HepG2 (cell line): Measurements from ENCODE around the gene ABHD12. TPM values are rescaled to one million over a fixed set of nuclear protein-coding genes. Genes with fewer than 3 reads are reported as not detected.

Experiments used
- GATAD2A ChIP-seq: IDR thresholded peaks from 2 replicates; pipeline ENCODE4 v1.6.1; 2016
- JUN ChIP-seq: sonication (generic); formaldehyde crosslinking; IDR thresholded peaks from 2 replicates; pipeline ENCODE4 v1.4.0; 2020; ENCODE audit warnings: mild to moderate bottlenecking, missing genetic modification reagents
- LCORL ChIP-seq, 2 experiments: fragments of 450-650 bp in 1 of 2; sonication (generic) in 1 of 2; formaldehyde crosslinking in 1 of 2; IDR thresholded peaks; 2 replicates each; pipeline versions ENCODE4 v1.5.0 to v1.6.1; 2017 to 2020; ENCODE audit warnings: antibody characterized with exemption in 1 of 2, missing genetic modification reagents in 1 of 2
- MED1 ChIP-seq: sonication (generic); formaldehyde crosslinking; IDR thresholded peaks from 2 replicates; pipeline ENCODE4 v1.4.0; 2020; ENCODE audit warnings: missing genetic modification reagents
- PCBP1 ChIP-seq: fragments of 200-400 bp; formaldehyde crosslinking; IDR thresholded peaks from 2 replicates; pipeline ENCODE4 v1.6.1; 2017; ENCODE audit warnings: mild to moderate bottlenecking, low read depth, low read length, borderline replicate concordance
- SUZ12 ChIP-seq: fragments of 150-350 bp; IDR thresholded peaks from 2 replicates; pipeline ENCODE4 v1.6.1; 2014; ENCODE audit warnings: low read depth, low read length
- TAF1 ChIP-seq: sonication (generic); formaldehyde crosslinking; IDR thresholded peaks from 2 replicates; pipeline ENCODE4 v1.4.0; 2020; ENCODE audit warnings: missing genetic modification reagents
- TEAD2 ChIP-seq: sonication (generic); formaldehyde crosslinking; IDR thresholded peaks from 2 replicates; pipeline ENCODE4 v1.9.0; 2021; ENCODE audit warnings: missing genetic modification reagents
- ZFP82 ChIP-seq: sonication (generic); formaldehyde crosslinking; IDR thresholded peaks from 2 replicates; pipeline ENCODE4 v1.5.1; 2020; ENCODE audit warnings: mild to moderate bottlenecking, missing genetic modification reagents, borderline replicate concordance
- ZNF136 ChIP-seq: sonication (generic); formaldehyde crosslinking; IDR thresholded peaks from 2 replicates; pipeline ENCODE4 v1.8.1; 2022; ENCODE audit warnings: low read depth, mild to moderate bottlenecking, moderate library complexity, missing genetic modification reagents
- ZNF232 ChIP-seq: sonication (generic); formaldehyde crosslinking; IDR thresholded peaks from 2 replicates; pipeline ENCODE4 v1.4.0; 2020; ENCODE audit warnings: missing genetic modification reagents, borderline replicate concordance
- ZNF333 ChIP-seq: sonication (generic); formaldehyde crosslinking; IDR thresholded peaks from 2 replicates; pipeline ENCODE4 v1.4.0; 2020; ENCODE audit warnings: mild to moderate bottlenecking, missing genetic modification reagents, borderline replicate concordance
- ZNF558 ChIP-seq: sonication (generic); formaldehyde crosslinking; IDR thresholded peaks from 2 replicates; pipeline ENCODE4 v1.9.0; 2022; ENCODE audit warnings: mild to moderate bottlenecking, missing genetic modification reagents, borderline replicate concordance
- ZNF768 ChIP-seq: sonication (generic); formaldehyde crosslinking; IDR thresholded peaks from 2 replicates; pipeline ENCODE4 v1.4.0; 2020; ENCODE audit warnings: missing genetic modification reagents
- ZSCAN20 ChIP-seq: sonication (generic); formaldehyde crosslinking; IDR thresholded peaks from 2 replicates; pipeline ENCODE4 v1.4.0; 2020; ENCODE audit warnings: missing genetic modification reagents, mild to moderate bottlenecking, borderline replicate concordance
- polyA plus RNA-seq, 8 experiments: library from polyadenylated mRNA; depleted of rRNA in 3 of 8; stranded (reverse) in 7 of 8; unstranded in 1 of 8; fragments of >200 nt; fragmentation: Illumina TruSeq in 4 of 8; extraction: Trizol in 4 of 8; gene quantifications; 2 replicates each; pipeline versions ENCODE4 v1.2.1 to v1.2.3, GENCODE V29; 2011 to 2016; ENCODE audit warnings: low read depth in 4 of 8, missing spikeins in 1 of 8, mixed read lengths in 1 of 8; ENCODE audit not compliant: insufficient read depth in 1 of 8
- total RNA-seq, 5 experiments: library from RNA; depleted of rRNA; stranded (reverse); fragments of >200 nt; fragmentation: Illumina TruSeq; extraction: Trizol; gene quantifications; 2 replicates each; pipeline ENCODE4 v1.2.3, GENCODE V29; 2016; ENCODE audit warnings: low read depth in 1 of 5
- TF ChIP-seq, protein P1 (sequence below): sonication (generic); formaldehyde crosslinking; IDR thresholded peaks from 2 replicates; pipeline ENCODE4 v1.4.0; 2020; ENCODE audit warnings: missing genetic modification reagents
- TF ChIP-seq, protein P2 (sequence below): sonication (generic); formaldehyde crosslinking; IDR thresholded peaks from 2 replicates; pipeline ENCODE4 v1.5.1; 2020; ENCODE audit warnings: mild to moderate bottlenecking, moderate library complexity, missing genetic modification reagents
- TF ChIP-seq, protein P3 (sequence below): sonication (generic); formaldehyde crosslinking; IDR thresholded peaks from one replicate; pipeline ENCODE4 v1.5.1; 2020; ENCODE audit warnings: mild to moderate bottlenecking, missing genetic modification reagents; ENCODE audit errors: not compliant biosample characterization

ABHD12 gene
- total and polyA plus RNA-seq, 2 of the 13 experiments (the other 11 are each of a cell fraction or from before 2014, with no cell fraction given) = 23.5 to 72.1 TPM

DNA sequence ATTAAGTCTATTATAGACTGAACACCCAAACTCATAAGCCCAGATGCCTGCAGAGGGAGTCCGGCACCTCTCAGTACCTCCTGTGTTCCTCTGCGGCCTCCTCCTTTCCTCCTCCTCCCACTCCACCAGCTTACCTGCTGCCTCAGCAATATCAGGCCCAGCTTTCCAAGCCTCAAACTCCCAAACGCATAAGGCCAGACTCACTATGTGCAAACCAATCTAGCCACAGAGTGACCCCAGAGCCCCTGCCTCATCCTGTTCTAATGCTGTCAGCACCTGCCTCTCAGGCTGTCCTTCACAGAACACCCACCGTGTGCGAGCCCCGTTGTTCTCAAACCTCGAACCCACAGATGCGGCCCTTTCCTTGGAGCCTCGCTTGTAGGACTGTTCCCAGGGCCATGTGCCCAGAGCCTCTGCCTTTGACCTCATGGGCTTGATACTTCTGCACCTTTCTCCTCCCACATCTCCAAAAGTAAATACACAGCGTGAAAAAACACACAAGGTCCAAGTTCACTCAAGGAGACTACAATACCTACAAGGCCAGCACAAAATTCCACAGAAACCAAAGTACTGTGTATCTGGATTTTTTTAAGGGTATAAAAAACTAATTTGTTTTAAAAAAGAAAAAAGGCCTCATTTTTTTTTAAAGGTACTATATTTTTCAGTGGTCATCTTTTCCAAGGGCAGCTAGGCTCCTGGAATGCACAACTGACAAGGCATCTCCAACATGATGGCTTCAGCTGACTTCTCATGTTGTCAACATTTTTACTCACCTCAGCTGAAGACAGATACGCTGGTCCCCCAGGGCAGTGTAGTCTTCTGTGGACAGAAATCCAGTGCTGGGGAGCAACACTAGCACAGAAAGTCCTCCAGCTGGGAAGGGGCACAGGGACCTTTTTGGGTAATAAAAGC is 52.3 kb downstream of the ABHD12 start (continued):
- TF ChIP-seq ZSCAN20 (CRISPR knock-in tag) = peak; percentile 89
- TF ChIP-seq, protein P1, sequence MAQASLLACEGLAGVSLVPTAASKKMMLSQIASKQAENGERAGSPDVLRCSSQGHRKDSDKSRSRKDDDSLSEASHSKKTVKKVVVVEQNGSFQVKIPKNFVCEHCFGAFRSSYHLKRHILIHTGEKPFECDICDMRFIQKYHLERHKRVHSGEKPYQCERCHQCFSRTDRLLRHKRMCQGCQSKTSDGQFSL (CRISPR knock-in tag) = no peak
- peak; percentile 95; the same call in 1 of the 2 replicates for TF ChIP-seq ZNF136 (CRISPR knock-in tag)
- TF ChIP-seq, protein P2, sequence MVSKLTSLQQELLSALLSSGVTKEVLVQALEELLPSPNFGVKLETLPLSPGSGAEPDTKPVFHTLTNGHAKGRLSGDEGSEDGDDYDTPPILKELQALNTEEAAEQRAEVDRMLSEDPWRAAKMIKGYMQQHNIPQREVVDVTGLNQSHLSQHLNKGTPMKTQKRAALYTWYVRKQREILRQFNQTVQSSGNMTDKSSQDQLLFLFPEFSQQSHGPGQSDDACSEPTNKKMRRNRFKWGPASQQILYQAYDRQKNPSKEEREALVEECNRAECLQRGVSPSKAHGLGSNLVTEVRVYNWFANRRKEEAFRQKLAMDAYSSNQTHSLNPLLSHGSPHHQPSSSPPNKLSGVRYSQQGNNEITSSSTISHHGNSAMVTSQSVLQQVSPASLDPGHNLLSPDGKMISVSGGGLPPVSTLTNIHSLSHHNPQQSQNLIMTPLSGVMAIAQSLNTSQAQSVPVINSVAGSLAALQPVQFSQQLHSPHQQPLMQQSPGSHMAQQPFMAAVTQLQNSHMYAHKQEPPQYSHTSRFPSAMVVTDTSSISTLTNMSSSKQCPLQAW (CRISPR knock-in tag) = peak; percentile 65; the same call in 1 of the 2 replicates
- TF ChIP-seq JUN (CRISPR knock-in tag) = peak; percentile 78; the same call in 1 of the 2 replicates
- TF ChIP-seq, protein P3, sequence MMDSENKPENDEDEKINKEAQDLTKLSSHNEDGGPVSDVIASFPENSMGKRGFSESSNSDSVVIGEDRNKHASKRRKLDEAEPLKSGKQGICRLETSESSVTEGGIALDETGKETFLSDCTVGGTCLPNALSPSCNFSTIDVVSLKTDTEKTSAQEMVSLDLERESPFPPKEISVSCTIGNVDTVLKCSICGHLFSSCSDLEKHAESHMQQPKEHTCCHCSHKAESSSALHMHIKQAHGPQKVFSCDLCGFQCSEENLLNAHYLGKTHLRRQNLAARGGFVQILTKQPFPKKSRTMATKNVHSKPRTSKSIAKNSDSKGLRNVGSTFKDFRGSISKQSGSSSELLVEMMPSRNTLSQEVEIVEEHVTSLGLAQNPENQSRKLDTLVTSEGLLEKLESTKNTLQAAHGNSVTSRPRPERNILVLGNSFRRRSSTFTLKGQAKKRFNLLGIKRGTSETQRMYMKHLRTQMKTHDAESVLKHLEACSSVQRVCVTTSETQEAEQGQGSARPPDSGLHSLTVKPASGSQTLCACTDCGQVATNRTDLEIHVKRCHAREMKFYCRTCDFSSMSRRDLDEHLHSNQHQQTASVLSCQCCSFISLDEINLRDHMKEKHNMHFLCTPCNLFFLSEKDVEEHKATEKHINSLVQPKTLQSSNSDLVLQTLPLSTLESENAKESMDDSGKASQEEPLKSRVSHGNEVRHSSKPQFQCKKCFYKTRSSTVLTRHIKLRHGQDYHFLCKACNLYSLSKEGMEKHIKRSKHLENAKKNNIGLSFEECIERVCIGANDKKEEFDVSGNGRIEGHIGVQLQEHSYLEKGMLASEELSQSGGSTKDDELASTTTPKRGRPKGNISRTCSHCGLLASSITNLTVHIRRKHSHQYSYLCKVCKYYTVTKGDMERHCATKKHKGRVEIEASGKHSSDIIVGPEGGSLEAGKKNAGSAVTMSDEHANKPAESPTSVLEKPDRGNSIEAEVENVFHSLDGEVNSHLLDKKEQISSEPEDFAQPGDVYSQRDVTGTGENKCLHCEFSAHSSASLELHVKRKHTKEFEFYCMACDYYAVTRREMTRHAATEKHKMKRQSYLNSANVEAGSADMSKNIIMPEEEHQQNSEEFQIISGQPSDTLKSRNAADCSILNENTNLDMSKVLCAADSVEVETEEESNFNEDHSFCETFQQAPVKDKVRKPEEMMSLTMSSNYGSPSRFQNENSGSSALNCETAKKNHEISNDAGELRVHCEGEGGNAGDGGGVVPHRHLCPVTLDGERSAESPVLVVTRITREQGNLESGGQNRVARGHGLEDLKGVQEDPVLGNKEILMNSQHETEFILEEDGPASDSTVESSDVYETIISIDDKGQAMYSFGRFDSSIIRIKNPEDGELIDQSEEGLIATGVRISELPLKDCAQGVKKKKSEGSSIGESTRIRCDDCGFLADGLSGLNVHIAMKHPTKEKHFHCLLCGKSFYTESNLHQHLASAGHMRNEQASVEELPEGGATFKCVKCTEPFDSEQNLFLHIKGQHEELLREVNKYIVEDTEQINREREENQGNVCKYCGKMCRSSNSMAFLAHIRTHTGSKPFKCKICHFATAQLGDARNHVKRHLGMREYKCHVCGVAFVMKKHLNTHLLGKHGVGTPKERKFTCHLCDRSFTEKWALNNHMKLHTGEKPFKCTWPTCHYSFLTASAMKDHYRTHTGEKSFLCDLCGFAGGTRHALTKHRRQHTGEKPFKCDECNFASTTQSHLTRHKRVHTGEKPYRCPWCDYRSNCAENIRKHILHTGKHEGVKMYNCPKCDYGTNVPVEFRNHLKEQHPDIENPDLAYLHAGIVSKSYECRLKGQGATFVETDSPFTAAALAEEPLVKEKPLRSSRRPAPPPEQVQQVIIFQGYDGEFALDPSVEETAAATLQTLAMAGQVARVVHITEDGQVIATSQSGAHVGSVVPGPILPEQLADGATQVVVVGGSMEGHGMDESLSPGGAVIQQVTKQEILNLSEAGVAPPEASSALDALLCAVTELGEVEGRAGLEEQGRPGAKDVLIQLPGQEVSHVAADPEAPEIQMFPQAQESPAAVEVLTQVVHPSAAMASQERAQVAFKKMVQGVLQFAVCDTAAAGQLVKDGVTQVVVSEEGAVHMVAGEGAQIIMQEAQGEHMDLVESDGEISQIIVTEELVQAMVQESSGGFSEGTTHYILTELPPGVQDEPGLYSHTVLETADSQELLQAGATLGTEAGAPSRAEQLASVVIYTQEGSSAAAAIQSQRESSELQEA = peak; percentile 98
- TF ChIP-seq PCBP1 = no peak
- TF ChIP-seq MED1 = peak; percentile 86
- peak; percentile 96 for TF ChIP-seq ZNF232 (CRISPR knock-in tag)
- peak; percentile 99 for TF ChIP-seq GATAD2A (CRISPR knock-in tag)
- 0 out of 2 replicates have a peak, but pooled peaks have one; percentile 46 for TF ChIP-seq ZNF333 (CRISPR knock-in tag)
- TF ChIP-seq SUZ12 = no peak
- TF ChIP-seq ZFP82 (CRISPR knock-in tag) = 0 out of 2 replicates have a peak, but pooled peaks have one; percentile 11
- peak; percentile 88; the same call in 1 of the 2 replicates for TF ChIP-seq ZNF558 (CRISPR knock-in tag)
- peak; percentile 21; the same call in 1 of the 2 replicates for TF ChIP-seq ZNF768 (CRISPR knock-in tag)
- TF ChIP-seq LCORL (IDR thresholded peaks at IDR 0.05) = no peak
- TF ChIP-seq LCORL (CRISPR knock-in tag; IDR thresholded peaks at IDR 0.05) = peak; percentile 84
- no peak for TF ChIP-seq TAF1 (CRISPR knock-in tag)
- TF ChIP-seq TEAD2 = 0 out of 2 replicates have a peak, but pooled peaks have one; percentile 66
